Mammary epithelial cell (primary cell): Measurements from ENCODE around the gene EXOC4.

Experiments used
- CTCF ChIP-seq, 2 donors: IDR thresholded peaks in 1 of 2; conservative IDR thresholded peaks in 1 of 2; 2 replicates each; pipeline ENCODE4 v1.5.1; 2011 to 2012; ENCODE audit warnings: inconsistent platforms in 2 of 2, low read length in 2 of 2, mild to moderate bottlenecking in 2 of 2, control low read depth in 1 of 2, low read depth in 1 of 2; ENCODE audit not compliant: insufficient read depth in 1 of 2; ENCODE audit errors: extremely low read depth in 1 of 2
- EZH2 ChIP-seq: IDR thresholded peaks from 2 replicates; pipeline ENCODE4 v1.6.1; 2012; ENCODE audit warnings: low read length, inconsistent platforms, borderline replicate concordance

- TF ChIP-seq CTCF (conservative IDR thresholded peaks at IDR 0.05 in 1 of 2, IDR thresholded peaks at IDR 0.05 in 1 of 2; ENCODE audit: extremely low read depth in 1 of 2, insufficient read depth in 1 of 2, low read depth in 1 of 2, low read length in 2 of 2) (no peak), EZH2 (no peak)
Measured at GRCh38 chr7:134088199-134088598, 835.3 kb downstream of the EXOC4 start.
